Activated CD4-positive, alpha-beta T cell treated with anti-CD3 and anti-CD28 coated beads for 48 hours (primary cell): ENCODE results near the gene PKP2.

ENCODE experiments used
- DNase-seq: peaks from one replicate; pipeline ENCODE4 v3.0.0-alpha.2; 2020

PKP2 gene

DNA sequence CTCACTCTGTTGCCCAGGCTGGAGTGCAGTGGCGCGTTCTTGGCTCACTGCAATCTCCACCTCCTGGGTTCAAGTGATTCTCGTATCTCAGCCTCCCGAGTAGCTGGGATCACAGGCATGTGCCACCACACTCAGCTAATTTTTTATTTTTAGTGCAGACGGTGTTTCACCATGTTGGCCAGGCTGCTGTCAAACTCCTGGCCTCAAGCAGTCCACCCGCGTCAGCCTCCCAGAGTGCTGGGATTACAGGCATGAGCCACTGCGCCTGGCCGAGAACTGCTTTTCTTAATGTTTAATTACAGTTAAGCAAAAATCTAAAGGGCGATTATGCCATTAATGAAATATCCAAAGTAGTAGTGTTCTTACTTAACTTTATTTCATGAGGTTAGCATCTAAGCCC, 154.4 kb downstream of the PKP2 start:
- no peak for DNase-seq
